ENCODE data around the gene LRG1.

Gene LRG1

GRCh38 chr19:4559569-4559968 is 19.7 kb upstream of the LRG1 start, which contains the start of gene SEMA6B:
SEMA6B (minus strand) TSS chr19:4559684; CDS start chr19:4558457, 1,227 bp downstream.
- Histone ChIP-seq H3K4me1 (ENCODE audit: control insufficient read depth, low read depth, low read length) (no peaks in the 10 kb centered on the region), H3K18ac (ENCODE audit: low read length) (no peak within 1 kb of the TSS), H2AK5ac (ENCODE audit: low read length) (no peak within 1 kb of the TSS), H3K27ac (ENCODE audit: low read depth, low read length) (no peak within 1 kb of the TSS), H3K56ac (ENCODE audit: low read length) (no peak within 1 kb of the TSS), H3K4ac (ENCODE audit: low read depth, low read length) (no peak within 1 kb of the TSS), H2BK120ac (ENCODE audit: low read depth, low read length) (no peak within 1 kb of the TSS), H3K27me3 (ENCODE audit: insufficient read depth, low read length, poor library complexity) (no peaks in the 10 kb centered on the region), H4K8ac (ENCODE audit: low read depth, low read length) (no peak within 1 kb of the TSS), H2BK15ac (replicated peaks; ENCODE audit: low read depth) (no peak within 1 kb of the TSS), H2BK5ac (ENCODE audit: low read length) (no peak within 1 kb of the TSS), H3K79me1 (ENCODE audit: low read length) (no peaks in the 10 kb centered on the region), H4K5ac (ENCODE audit: low read length) (no peak within 1 kb of the TSS), H3K4me3 (ENCODE audit: low read length) (no peak within 1 kb of the TSS), H3K4me2 (ENCODE audit: low read length) (no peak within 1 kb of the TSS), H3K23ac (ENCODE audit: low read length) (no peak within 1 kb of the TSS), H3K36me3 (ENCODE audit: control insufficient read depth, insufficient read depth, low read length) (no peaks in the 10 kb centered on the region), H3K9ac (ENCODE audit: low read length) (no peak within 1 kb of the TSS), H3K79me2 (ENCODE audit: control insufficient read depth, insufficient read depth, low read length) (no peaks in the 10 kb centered on the region)
- DNase-seq, result no peak
- no CpG with 5 or more reads among the region's 13 CpGs for WGBS (ENCODE audit: extremely low coverage, insufficient coverage, low lambda C conversion rate)

GRCh38 chr19:4557971-4558941 is 18.4 kb upstream of the LRG1 start:
- Histone ChIP-seq H2AK5ac (ENCODE audit: low read length) (no peak overlapping the region), H3K18ac (ENCODE audit: low read length) (peak overlapping the region; percentile 52), H2BK120ac (ENCODE audit: low read depth, low read length) (no peak overlapping the region), H3K23ac (ENCODE audit: low read length) (no peak overlapping the region), H3K4me3 (ENCODE audit: low read length) (no peak overlapping the region), H2BK5ac (ENCODE audit: low read length) (no peak overlapping the region), H3K4me2 (ENCODE audit: low read length) (no peak overlapping the region), H2BK15ac (replicated peaks; ENCODE audit: low read depth) (no peak overlapping the region), H4K5ac (ENCODE audit: low read length) (no peak overlapping the region), H3K27me3 (ENCODE audit: insufficient read depth, low read length, poor library complexity) (no peaks in the 10 kb centered on the region), H3K27ac (ENCODE audit: low read depth, low read length) (no peak overlapping the region), H3K56ac (ENCODE audit: low read length) (peak overlapping the region; percentile 60), H3K79me2 (ENCODE audit: control insufficient read depth, insufficient read depth, low read length) (no peaks in the 10 kb centered on the region), H3K9ac (ENCODE audit: low read length) (no peak overlapping the region), H4K8ac (ENCODE audit: low read depth, low read length) (no peak overlapping the region), H3K36me3 (ENCODE audit: control insufficient read depth, insufficient read depth, low read length) (no peaks in the 10 kb centered on the region), H3K4ac (ENCODE audit: low read depth, low read length) (no peak overlapping the region), H3K4me1 (ENCODE audit: control insufficient read depth, low read depth, low read length) (no peaks in the 10 kb centered on the region), H3K79me1 (ENCODE audit: low read length) (no peaks in the 10 kb centered on the region)
- peak; percentile 62 for DNase-seq
- WGBS (ENCODE audit: extremely low coverage, insufficient coverage, low lambda C conversion rate), result 100% methylated on average over 2 of the region's 44 CpGs

- H3K4me1 ChIP-seq (ENCODE audit: control insufficient read depth, low read depth, low read length), result no peaks in the 10 kb centered on the region
- H3K27me3 ChIP-seq (ENCODE audit: insufficient read depth, low read length, poor library complexity), result no peaks in the 10 kb centered on the region
- no peak overlapping the region for H3K18ac ChIP-seq (ENCODE audit: low read length)
- no peak overlapping the region for H4K5ac ChIP-seq (ENCODE audit: low read length)
- no peak overlapping the region for H2BK15ac ChIP-seq (replicated peaks; ENCODE audit: low read depth)
- H3K4me3 ChIP-seq (ENCODE audit: low read length), result no peak overlapping the region
- no peak overlapping the region for H3K4ac ChIP-seq (ENCODE audit: low read depth, low read length)
- H3K23ac ChIP-seq (ENCODE audit: low read length), result no peak overlapping the region
- WGBS (ENCODE audit: extremely low coverage, insufficient coverage, low lambda C conversion rate), result no CpG with 5 or more reads among the region's 33 CpGs
- no peaks in the 10 kb centered on the region for H3K79me2 ChIP-seq (ENCODE audit: control insufficient read depth, insufficient read depth, low read length)
- no peak overlapping the region for H3K27ac ChIP-seq (ENCODE audit: low read depth, low read length)
- H3K79me1 ChIP-seq (ENCODE audit: low read length), result no peaks in the 10 kb centered on the region
- no peak overlapping the region for H2AK5ac ChIP-seq (ENCODE audit: low read length)
- H3K36me3 ChIP-seq (ENCODE audit: control insufficient read depth, insufficient read depth, low read length), result no peaks in the 10 kb centered on the region
- H4K8ac ChIP-seq (ENCODE audit: low read depth, low read length), result no peak overlapping the region
- H2BK120ac ChIP-seq (ENCODE audit: low read depth, low read length), result no peak overlapping the region
- H3K9ac ChIP-seq (ENCODE audit: low read length), result no peak overlapping the region
- no peak overlapping the region for H2BK5ac ChIP-seq (ENCODE audit: low read length)
- DNase-seq, result peak; percentile 52
- no peak overlapping the region for H3K4me2 ChIP-seq (ENCODE audit: low read length)
- no peak overlapping the region for H3K56ac ChIP-seq (ENCODE audit: low read length)
These were observed 17.5 kb upstream of the LRG1 start for GRCh38 chr19:4557144-4557970.

GRCh38 chr19:4556597-4557127 is 16.8 kb upstream of the LRG1 start:
- H4K5ac ChIP-seq (ENCODE audit: low read length), result no peak overlapping the region
- H2BK120ac ChIP-seq (ENCODE audit: low read depth, low read length), result no peak overlapping the region
- H3K27ac ChIP-seq (ENCODE audit: low read depth, low read length), result no peak overlapping the region
- no peak overlapping the region for H3K9ac ChIP-seq (ENCODE audit: low read length)
- DNase-seq, result peak; percentile 62
- no CpG with 5 or more reads among the region's 25 CpGs for WGBS (ENCODE audit: extremely low coverage, insufficient coverage, low lambda C conversion rate)
- no peak overlapping the region for H4K8ac ChIP-seq (ENCODE audit: low read depth, low read length)
- H3K27me3 ChIP-seq (ENCODE audit: insufficient read depth, low read length, poor library complexity), result no peaks in the 10 kb centered on the region
- no peak overlapping the region for H3K4me2 ChIP-seq (ENCODE audit: low read length)
- H2BK5ac ChIP-seq (ENCODE audit: low read length), result no peak overlapping the region
- H3K4me3 ChIP-seq (ENCODE audit: low read length), result no peak overlapping the region
- H3K4me1 ChIP-seq (ENCODE audit: control insufficient read depth, low read depth, low read length), result no peaks in the 10 kb centered on the region
- no peak overlapping the region for H3K23ac ChIP-seq (ENCODE audit: low read length)
- H3K18ac ChIP-seq (ENCODE audit: low read length), result no peak overlapping the region
- no peak overlapping the region for H2BK15ac ChIP-seq (replicated peaks; ENCODE audit: low read depth)
- H3K36me3 ChIP-seq (ENCODE audit: control insufficient read depth, insufficient read depth, low read length), result no peaks in the 10 kb centered on the region
- no peaks in the 10 kb centered on the region for H3K79me1 ChIP-seq (ENCODE audit: low read length)
- H3K79me2 ChIP-seq (ENCODE audit: control insufficient read depth, insufficient read depth, low read length), result no peaks in the 10 kb centered on the region
- H2AK5ac ChIP-seq (ENCODE audit: low read length), result no peak overlapping the region
- H3K4ac ChIP-seq (ENCODE audit: low read depth, low read length), result no peak overlapping the region
- peak overlapping the region; percentile 34 for H3K56ac ChIP-seq (ENCODE audit: low read length)

GRCh38 chr19:4555657-4556561 is 16.1 kb upstream of the LRG1 start:
- H3K79me2 ChIP-seq (ENCODE audit: control insufficient read depth, insufficient read depth, low read length), result no peaks in the 10 kb centered on the region
- no peaks in the 10 kb centered on the region for H3K36me3 ChIP-seq (ENCODE audit: control insufficient read depth, insufficient read depth, low read length)
- H2AK5ac ChIP-seq (ENCODE audit: low read length), result no peak overlapping the region
- H3K27me3 ChIP-seq (ENCODE audit: insufficient read depth, low read length, poor library complexity), result no peaks in the 10 kb centered on the region
- H2BK120ac ChIP-seq (ENCODE audit: low read depth, low read length), result no peak overlapping the region
- no peaks in the 10 kb centered on the region for H3K79me1 ChIP-seq (ENCODE audit: low read length)
- H3K4ac ChIP-seq (ENCODE audit: low read depth, low read length), result no peak overlapping the region
- no peak overlapping the region for H3K4me2 ChIP-seq (ENCODE audit: low read length)
- H3K23ac ChIP-seq (ENCODE audit: low read length), result no peak overlapping the region
- no CpG with 5 or more reads among the region's 43 CpGs for WGBS (ENCODE audit: extremely low coverage, insufficient coverage, low lambda C conversion rate)
- H2BK5ac ChIP-seq (ENCODE audit: low read length), result no peak overlapping the region
- peak; percentile 48 for DNase-seq
- no peak overlapping the region for H3K9ac ChIP-seq (ENCODE audit: low read length)
- peak overlapping the region; percentile 34 for H3K56ac ChIP-seq (ENCODE audit: low read length)
- H3K27ac ChIP-seq (ENCODE audit: low read depth, low read length), result no peak overlapping the region
- no peak overlapping the region for H3K18ac ChIP-seq (ENCODE audit: low read length)
- H3K4me3 ChIP-seq (ENCODE audit: low read length), result no peak overlapping the region
- no peak overlapping the region for H2BK15ac ChIP-seq (replicated peaks; ENCODE audit: low read depth)
- H3K4me1 ChIP-seq (ENCODE audit: control insufficient read depth, low read depth, low read length), result no peaks in the 10 kb centered on the region
- no peak overlapping the region for H4K8ac ChIP-seq (ENCODE audit: low read depth, low read length)
- no peak overlapping the region for H4K5ac ChIP-seq (ENCODE audit: low read length)
